Gastrocnemius medialis (tissue), 4 donors: ENCODE measurements around the gene AGRN. TPM values are rescaled to one million over a fixed set of nuclear protein-coding genes. Genes with fewer than 3 reads are reported as not detected.
"Not testable (repeated sequence)": the region's sequence is repeated elsewhere in the genome, so short reads cannot be mapped to it uniquely, and the experiment has no call there.

ENCODE experiments used
- ATAC-seq, 2 donors: fragments of 150-250 bp; one replicate each; pipeline ENCODE4 v1.9.1; 2016
- DNase-seq, 2 donors: peaks; one replicate each; pipeline ENCODE4 v3.0.0-alpha.2; 2019
- H3K27ac ChIP-seq, 4 donors: fragments of 200-600 bp; sonication (generic); 1 replicate in 1 of 4; 2 replicates in 3 of 4; pipeline ENCODE4 v1.5.1; 2016 to 2018; ENCODE audit warnings: mild to moderate bottlenecking in 2 of 4, moderate library complexity in 1 of 4
- H3K27me3 ChIP-seq, 3 donors: fragments of 200-600 bp; sonication (generic) in 2 of 3; 1 replicate in 1 of 3; 2 replicates in 2 of 3; pipeline versions ENCODE4 v1.5.1 to v1.6.0; 2016 to 2019; ENCODE audit warnings: mild to moderate bottlenecking in 1 of 3, moderate library complexity in 1 of 3
- H3K36me3 ChIP-seq, 2 donors: fragments of 200-600 bp; sonication (generic) in 1 of 2; one replicate each; pipeline ENCODE4 v1.5.1; 2017 to 2018
- H3K4me1 ChIP-seq, 2 donors: fragments of 200-600 bp; sonication (generic) in 1 of 2; one replicate each; pipeline ENCODE4 v1.5.1; 2016 to 2017; ENCODE audit warnings: mild to moderate bottlenecking in 2 of 2
- H3K4me3 ChIP-seq, 4 donors: fragments of 200-600 bp; sonication (generic) in 3 of 4; 1 replicate in 1 of 4; 2 replicates in 3 of 4; pipeline ENCODE4 v1.5.1; 2016 to 2019; ENCODE audit warnings: mild to moderate bottlenecking in 2 of 4
- H3K9me3 ChIP-seq, 3 donors: fragments of 200-600 bp; sonication (generic) in 2 of 3; 1 replicate in 1 of 3; 2 replicates in 2 of 3; pipeline ENCODE4 v1.5.1; 2016 to 2019
- POLR2A ChIP-seq, 2 donors: fragments of 450-650 bp; IDR thresholded peaks; one replicate each; pipeline ENCODE4 v1.6.1; 2017; ENCODE audit warnings: antibody characterized with exemption in 2 of 2, mild to moderate bottlenecking in 2 of 2, moderate library complexity in 2 of 2
- in situ Hi-C, 4 donors: fragments of 200-750 bp; cut with MboI; loops; one replicate each; pipeline versions ENCODE4 v1.15.0 to v1.8.0; 2017; ENCODE audit warnings: low sequenced_read_pairs in 4 of 4
- intact Hi-C: fragments of 100-400 bp; cut with DNase I; formaldehyde crosslinking; loops from one replicate; pipeline ENCODE4 v1.15.1; 2023; ENCODE audit warnings: low total_unique reads
- total RNA-seq, 4 donors: library from RNA; depleted of rRNA; stranded (reverse); fragments of >200 nt; gene quantifications; one replicate each; pipeline versions ENCODE4 v1.1.0 to v1.2.3, GENCODE V29; 2016
- TF ChIP-seq, protein P1 (sequence below), 5 experiments: fragments of 450-650 bp in 3 of 5; fragments of 200-600 bp in 2 of 5; sonication (generic) in 2 of 5; IDR thresholded peaks in 4 of 5; conservative IDR thresholded peaks in 1 of 5; 1 replicate in 4 of 5; 2 replicates in 1 of 5; pipeline ENCODE4 v1.5.1; 2016 to 2019; ENCODE audit warnings: antibody characterized with exemption in 5 of 5, mild to moderate bottlenecking in 3 of 5, moderate library complexity in 3 of 5

AGRN gene
- total RNA-seq, 4 donors from 2014 or later, result 2.0 to 3.8 (median 3.1) TPM

DNA sequence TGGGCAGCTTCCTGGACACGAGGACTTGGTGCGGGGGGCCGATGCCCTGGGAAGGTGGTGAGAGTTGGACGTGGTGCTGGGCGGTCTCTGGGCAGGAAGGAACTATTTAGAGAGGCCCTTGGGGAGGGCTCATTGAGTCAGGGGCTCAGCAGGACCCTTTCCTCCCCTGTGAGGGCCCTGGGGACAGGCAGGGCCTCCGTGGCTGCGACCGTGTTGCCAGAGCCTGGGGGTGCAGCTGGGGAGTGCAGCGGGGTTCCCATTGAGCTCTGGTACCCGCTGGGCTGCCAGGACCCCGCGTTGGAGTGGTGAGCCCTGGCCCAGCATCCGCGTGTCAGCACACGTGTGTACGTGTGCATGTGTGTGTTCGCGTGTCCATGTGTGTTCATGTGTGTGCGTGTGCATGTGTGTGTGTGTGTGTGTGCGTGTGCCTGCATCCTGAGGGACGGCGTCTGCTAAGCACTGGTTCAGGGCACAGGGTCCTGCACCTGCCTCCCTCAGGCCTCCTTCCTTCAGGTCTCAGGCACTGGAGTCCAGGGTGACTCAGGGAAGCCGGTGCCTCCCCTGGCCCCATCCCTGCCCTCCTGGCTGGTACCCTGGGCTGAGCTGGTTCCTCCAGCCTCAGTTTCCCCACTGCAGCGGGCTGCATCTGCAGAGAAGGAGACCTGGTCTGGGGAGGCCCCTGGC, 43.5 kb downstream of the AGRN start:
- DNase-seq (no peak), ATAC-seq (no peak)
- Histone ChIP-seq H3K4me1 (peaks cover 10 to 18% of the 10 kb centered on the region in 2 donors), H3K4me3 (no peak overlapping the region), H3K36me3 (no peaks in the 10 kb centered on the region), H3K27me3 (peaks cover 63 to 68% (median 63%) of the 10 kb centered on the region in 3 donors), H3K9me3 (no peaks in the 10 kb centered on the region), H3K27ac (no peak overlapping the region)
- intact Hi-C loops, result loop anchor here (1.0 kb wide), 1 partner anchor 30 kb away; no protein-coding TSS in a partner anchor
- TF ChIP-seq, protein P1, sequence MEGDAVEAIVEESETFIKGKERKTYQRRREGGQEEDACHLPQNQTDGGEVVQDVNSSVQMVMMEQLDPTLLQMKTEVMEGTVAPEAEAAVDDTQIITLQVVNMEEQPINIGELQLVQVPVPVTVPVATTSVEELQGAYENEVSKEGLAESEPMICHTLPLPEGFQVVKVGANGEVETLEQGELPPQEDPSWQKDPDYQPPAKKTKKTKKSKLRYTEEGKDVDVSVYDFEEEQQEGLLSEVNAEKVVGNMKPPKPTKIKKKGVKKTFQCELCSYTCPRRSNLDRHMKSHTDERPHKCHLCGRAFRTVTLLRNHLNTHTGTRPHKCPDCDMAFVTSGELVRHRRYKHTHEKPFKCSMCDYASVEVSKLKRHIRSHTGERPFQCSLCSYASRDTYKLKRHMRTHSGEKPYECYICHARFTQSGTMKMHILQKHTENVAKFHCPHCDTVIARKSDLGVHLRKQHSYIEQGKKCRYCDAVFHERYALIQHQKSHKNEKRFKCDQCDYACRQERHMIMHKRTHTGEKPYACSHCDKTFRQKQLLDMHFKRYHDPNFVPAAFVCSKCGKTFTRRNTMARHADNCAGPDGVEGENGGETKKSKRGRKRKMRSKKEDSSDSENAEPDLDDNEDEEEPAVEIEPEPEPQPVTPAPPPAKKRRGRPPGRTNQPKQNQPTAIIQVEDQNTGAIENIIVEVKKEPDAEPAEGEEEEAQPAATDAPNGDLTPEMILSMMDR (IDR thresholded peaks at IDR 0.05 in 4 of 5, conservative IDR thresholded peaks at IDR 0.05 in 1 of 5), result no peak
- TF ChIP-seq POLR2A (IDR thresholded peaks at IDR 0.05), result no peak
- in situ Hi-C loops, result loop anchor here in 2 of 4 donors (10.0 kb wide), 1 partner anchor 79 kb away; the partner anchor contains the start of gene PERM1 (in 2 of the 2)

- Histone ChIP-seq H3K27ac (no peak overlapping the region), H3K9me3 (no peaks in the 10 kb centered on the region), H3K4me1 (peaks cover 6 to 13% of the 10 kb centered on the region in 2 donors), H3K4me3 (no peak overlapping the region), H3K36me3 (no peaks in the 10 kb centered on the region), H3K27me3 (peaks cover 62 to 66% (median 64%) of the 10 kb centered on the region in 3 donors)
- ATAC-seq (peak in 1 of 2 donors; percentile 39), DNase-seq (peak in 1 of 2 donors; percentile 43)
- TF ChIP-seq, protein P1 (IDR thresholded peaks at IDR 0.05 in 4 of 5, conservative IDR thresholded peaks at IDR 0.05 in 1 of 5), result peak; percentile 80 to 93 (median 91)
- no peak for TF ChIP-seq POLR2A (IDR thresholded peaks at IDR 0.05)
- in situ Hi-C loops, result loop anchor here in 2 of 4 donors (10.0 kb wide), 1 partner anchor 79 kb away; the partner anchor contains the start of gene PERM1 (in 2 of the 2)
- intact Hi-C loops, result loop anchor here (1.0 kb wide), 2 partner anchors 31 to 80 kb away; no protein-coding TSS in a partner anchor
Observed at GRCh38 chr1:1063945-1064831, 44.3 kb downstream of the AGRN start.

DNA sequence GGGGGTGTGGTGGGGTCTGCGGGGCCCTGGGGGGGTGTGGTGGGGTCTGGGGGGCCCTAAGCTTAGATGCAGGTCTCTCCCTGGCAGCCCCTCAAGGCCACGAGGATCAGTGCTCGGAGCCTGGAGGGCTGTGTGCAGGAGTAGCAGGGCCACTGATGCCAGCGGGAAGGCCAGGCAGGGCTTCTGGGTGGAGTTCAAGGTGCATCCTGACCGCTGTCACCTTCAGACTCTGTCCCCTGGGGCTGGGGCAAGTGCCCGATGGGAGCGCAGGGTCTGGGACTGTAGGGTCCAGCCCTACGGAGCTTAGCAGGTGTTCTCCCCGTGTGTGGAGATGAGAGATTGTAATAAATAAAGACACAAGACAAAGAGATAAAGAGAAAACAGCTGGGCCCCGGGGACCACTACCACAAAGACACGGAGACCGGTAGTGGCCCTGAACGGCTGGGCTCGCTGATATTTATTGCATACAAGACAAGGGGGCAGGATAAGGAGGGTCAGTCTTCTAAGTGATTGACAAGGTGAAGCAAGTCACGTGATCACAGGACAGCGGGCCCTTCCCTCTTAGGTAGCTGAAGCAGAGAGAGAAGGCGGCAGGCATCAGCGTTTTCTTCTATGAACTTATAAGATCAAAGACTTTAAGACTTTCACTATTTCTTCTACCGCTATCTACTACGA, 45.5 kb downstream of the AGRN start:
- peaks cover 64 to 69% (median 66%) of the 10 kb centered on the region in 3 donors for H3K27me3 ChIP-seq
- H3K36me3 ChIP-seq, result no peaks in the 10 kb centered on the region
- H3K9me3 ChIP-seq, result no peaks in the 10 kb centered on the region
- H3K4me1 ChIP-seq, result peaks cover 0 to 7% of the 10 kb centered on the region in 2 donors
- ATAC-seq (no peak), DNase-seq (no peak)
- in situ Hi-C loops, result loop anchor here in 2 of 4 donors (10.0 kb wide), 1 partner anchor 81 kb away; the partner anchor contains the start of gene PERM1 (in 2 of the 2)
- intact Hi-C loops, result no loop called here
- no peak overlapping the region for H3K27ac ChIP-seq
- TF ChIP-seq POLR2A (IDR thresholded peaks at IDR 0.05), result no peak
- TF ChIP-seq, protein P1 (IDR thresholded peaks at IDR 0.05 in 4 of 5, conservative IDR thresholded peaks at IDR 0.05 in 1 of 5), result no peak
- H3K4me3 ChIP-seq, result no peak overlapping the region

DNA sequence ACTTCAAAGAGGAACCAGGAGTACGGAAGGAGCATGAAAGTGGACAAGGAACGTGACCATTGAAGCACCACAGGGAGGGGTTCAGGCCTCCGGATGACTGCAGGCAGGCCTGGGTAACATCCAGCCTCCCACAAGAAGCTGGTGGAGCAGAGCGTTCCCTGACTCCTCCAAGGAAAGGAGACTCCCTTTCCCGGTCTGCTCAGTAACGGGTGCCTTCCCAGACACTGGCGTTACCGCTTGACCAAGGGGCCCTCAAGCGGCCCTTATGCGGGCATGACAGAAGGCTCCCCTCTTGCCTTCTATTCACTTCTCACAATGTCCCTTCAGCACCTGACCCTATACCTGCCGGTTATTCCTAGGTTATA, 46.0 kb downstream of the AGRN start:
- H3K9me3 ChIP-seq, H3K36me3 ChIP-seq, H3K4me3 ChIP-seq, DNase-seq, ATAC-seq, H3K27ac ChIP-seq, intact Hi-C loops, H3K4me1 ChIP-seq: not testable (repeated sequence)
- in situ Hi-C loops, result loop anchor here in 2 of 4 donors (10.0 kb wide), 1 partner anchor 81 kb away; the partner anchor contains the start of gene PERM1 (in 2 of the 2)
- peaks cover 59 to 69% (median 62%) of the 10 kb centered on the region in 3 donors for H3K27me3 ChIP-seq
